IPS-20b (cell line): ENCODE measurements around the gene TRAF3.
"Not testable (repeated sequence)": the region's sequence is repeated elsewhere in the genome, so short reads cannot be mapped to it uniquely, and the experiment has no call there.

ENCODE experiments used
- H3K27ac ChIP-seq: one replicate; pipeline ENCODE4 v1.5.1; 2013; ENCODE audit warnings: low read length
- H3K27me3 ChIP-seq: 2 replicates; pipeline ENCODE4 v1.6.1; 2013; ENCODE audit warnings: mild to moderate bottlenecking, low read length, inconsistent platforms; ENCODE audit not compliant: insufficient read depth
- H3K36me3 ChIP-seq: 2 replicates; pipeline ENCODE4 v1.6.1; 2013; ENCODE audit warnings: low read depth, mild to moderate bottlenecking, inconsistent platforms, low read length, moderate library complexity; ENCODE audit not compliant: insufficient read depth
- H3K4me1 ChIP-seq: 2 replicates; pipeline ENCODE4 v1.6.1; 2013; ENCODE audit warnings: mild to moderate bottlenecking, control low read depth, inconsistent platforms, low read length, moderate library complexity; ENCODE audit not compliant: insufficient read depth
- H3K4me3 ChIP-seq: 2 replicates; pipeline ENCODE4 v1.5.1; 2013; ENCODE audit warnings: mild to moderate bottlenecking, low read length, inconsistent platforms
- H3K9ac ChIP-seq: 2 replicates; pipeline ENCODE4 v1.6.1; 2013; ENCODE audit warnings: low read depth, mild to moderate bottlenecking, inconsistent platforms, low read length, moderate library complexity
- H3K9me3 ChIP-seq: 2 replicates; pipeline ENCODE4 v1.6.1; 2013; ENCODE audit warnings: mild to moderate bottlenecking, low read depth, low read length, inconsistent platforms; ENCODE audit not compliant: insufficient read depth

Gene TRAF3

DNA sequence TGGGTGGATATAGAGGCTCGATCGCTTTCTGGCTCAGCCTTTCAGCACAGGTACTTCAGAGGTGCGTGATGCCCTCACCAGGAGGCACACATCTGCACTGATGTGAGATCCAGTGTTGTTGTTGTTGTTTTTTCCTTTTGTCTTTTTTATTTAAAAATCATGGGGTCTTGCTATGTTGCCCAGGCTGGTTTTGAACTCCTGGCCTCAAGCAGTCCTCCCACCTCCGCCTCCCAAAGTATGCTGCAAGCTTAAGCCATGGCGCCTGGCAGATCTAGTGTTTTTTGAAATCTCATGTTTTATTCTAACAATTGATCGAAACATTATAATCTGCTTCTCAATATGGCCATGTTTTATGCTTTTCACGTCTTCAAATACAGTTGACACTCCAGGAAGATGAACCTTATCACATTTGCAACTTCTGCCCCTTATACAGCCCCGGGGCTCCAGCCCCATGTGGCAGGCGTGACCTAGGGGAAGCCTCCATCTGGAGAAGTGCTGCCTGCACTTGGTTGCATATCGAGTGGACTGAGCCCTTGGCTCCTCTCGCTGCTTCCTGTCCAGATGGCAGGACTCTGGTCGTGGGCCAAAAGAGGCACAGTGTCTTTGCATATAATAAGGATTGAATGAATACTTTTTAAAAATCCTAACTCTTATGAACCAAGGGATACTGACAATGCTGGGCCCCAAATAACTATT is 71.7 kb downstream of the TRAF3 start:
- Histone ChIP-seq H3K36me3 (no peaks in the 10 kb centered on the region), H3K9ac (no peak overlapping the region), H3K27ac (no peak overlapping the region), H3K9me3 (no peaks in the 10 kb centered on the region), H3K27me3 (no peaks in the 10 kb centered on the region), H3K4me3 (no peak overlapping the region), H3K4me1 (no peaks in the 10 kb centered on the region)

DNA sequence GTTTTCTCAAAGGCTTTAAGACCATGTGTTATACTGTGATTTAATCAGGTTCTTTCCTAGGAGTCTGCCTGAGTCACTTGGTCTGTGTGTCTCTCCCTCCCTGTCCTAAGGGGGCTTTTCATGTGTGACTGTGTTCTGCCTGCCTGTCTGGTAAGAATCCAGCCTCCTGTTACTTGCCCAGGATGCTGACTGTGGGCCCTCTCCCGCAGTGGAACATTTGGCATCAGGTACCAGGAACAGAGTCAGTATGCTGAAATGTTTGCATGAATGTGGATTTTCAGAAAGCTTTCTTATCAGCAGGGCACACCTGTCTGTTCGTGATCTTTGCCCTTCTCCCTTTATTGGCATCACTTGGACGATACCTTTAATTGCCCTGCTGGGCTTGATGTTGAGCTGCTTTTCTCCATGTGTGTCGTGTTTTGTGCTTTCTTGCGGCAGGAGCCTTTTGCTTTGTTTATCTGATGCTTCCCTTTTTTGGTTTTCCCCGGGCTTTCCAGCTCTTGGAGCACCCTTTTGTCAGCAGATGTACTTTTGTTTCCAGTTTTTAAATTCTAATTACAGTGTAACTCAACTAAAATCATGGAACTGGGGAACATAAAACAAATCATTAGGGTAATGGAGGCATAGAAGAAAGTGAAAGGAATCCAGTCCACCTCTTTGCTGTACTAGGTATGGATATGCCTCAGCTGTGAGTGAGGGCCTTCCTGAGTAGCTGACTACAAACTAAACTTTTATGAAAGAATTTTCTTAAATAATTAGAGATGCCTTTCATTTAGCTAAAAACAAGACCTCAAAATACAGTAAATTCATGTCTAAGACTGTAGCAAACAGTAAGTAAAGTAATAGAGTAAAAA is 72.5 kb downstream of the TRAF3 start:
- 0 out of 2 replicates have a peak overlapping the region, but pooled peaks have one; percentile 0 for H3K9ac ChIP-seq
- no peaks in the 10 kb centered on the region for H3K27me3 ChIP-seq
- no peaks in the 10 kb centered on the region for H3K4me1 ChIP-seq
- H3K4me3 ChIP-seq: no peak overlapping the region
- no peaks in the 10 kb centered on the region for H3K9me3 ChIP-seq
- H3K27ac ChIP-seq: no peak overlapping the region
- H3K36me3 ChIP-seq: no peaks in the 10 kb centered on the region

DNA sequence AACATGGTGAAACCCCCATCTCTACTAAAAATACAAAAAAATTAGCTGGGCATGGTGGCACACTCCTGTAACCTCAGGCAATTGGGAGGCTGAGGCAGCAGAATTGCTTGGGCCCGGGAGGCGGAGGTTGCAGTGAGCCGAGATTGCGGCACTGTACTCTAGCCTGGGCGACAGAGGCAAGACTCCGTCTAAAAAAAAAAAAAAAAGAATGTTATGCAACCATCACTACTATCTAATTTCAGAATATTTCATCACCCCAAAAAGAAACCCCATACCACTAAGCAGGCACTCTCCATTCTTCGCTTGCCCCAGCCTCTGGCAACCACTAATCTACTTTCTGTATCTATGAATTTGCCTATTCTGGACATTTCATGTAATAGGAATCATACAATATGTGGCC is 76.4 kb downstream of the TRAF3 start:
- no peak overlapping the region for H3K27ac ChIP-seq
- H3K36me3 ChIP-seq: no peaks in the 10 kb centered on the region
- H3K4me1 ChIP-seq: no peaks in the 10 kb centered on the region
- H3K9me3 ChIP-seq: peaks cover 14% of the 10 kb centered on the region
- H3K9ac ChIP-seq: no peak overlapping the region
- H3K27me3 ChIP-seq: no peaks in the 10 kb centered on the region
- no peak overlapping the region for H3K4me3 ChIP-seq

DNA sequence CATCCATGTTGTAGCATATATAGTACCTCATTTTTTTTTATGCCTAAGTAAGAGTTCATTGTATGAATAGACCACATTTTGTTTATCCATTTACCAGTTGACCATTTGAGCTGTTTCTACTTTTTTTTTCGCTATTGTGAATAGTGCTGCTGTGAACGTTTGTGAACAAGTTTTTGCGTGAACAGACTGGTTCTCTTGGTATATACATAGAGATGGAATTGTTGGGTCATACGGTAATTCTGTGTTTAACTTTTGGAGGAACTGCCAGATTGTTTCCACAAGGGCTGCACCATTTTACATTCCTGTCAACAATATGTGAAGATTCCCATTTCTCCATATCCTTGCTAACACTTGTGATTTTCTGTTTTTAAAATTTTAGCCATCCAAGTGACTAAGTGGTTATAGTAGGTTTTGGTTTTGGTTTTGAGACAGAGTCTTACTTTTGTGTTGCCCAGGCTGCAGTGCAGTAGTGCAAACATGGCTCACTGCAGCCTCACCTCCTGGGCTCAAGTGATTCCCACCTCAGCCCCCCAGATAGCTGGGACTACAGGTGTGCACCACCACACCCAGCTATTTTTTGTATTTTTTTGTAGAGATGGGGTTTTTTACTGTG is 76.9 kb downstream of the TRAF3 start:
- H3K9ac ChIP-seq: no peak overlapping the region
- H3K4me3 ChIP-seq: no peak overlapping the region
- peaks cover 18% of the 10 kb centered on the region for H3K9me3 ChIP-seq
- no peaks in the 10 kb centered on the region for H3K36me3 ChIP-seq
- no peaks in the 10 kb centered on the region for H3K4me1 ChIP-seq
- H3K27me3 ChIP-seq: no peaks in the 10 kb centered on the region
- H3K27ac ChIP-seq: no peak overlapping the region

DNA sequence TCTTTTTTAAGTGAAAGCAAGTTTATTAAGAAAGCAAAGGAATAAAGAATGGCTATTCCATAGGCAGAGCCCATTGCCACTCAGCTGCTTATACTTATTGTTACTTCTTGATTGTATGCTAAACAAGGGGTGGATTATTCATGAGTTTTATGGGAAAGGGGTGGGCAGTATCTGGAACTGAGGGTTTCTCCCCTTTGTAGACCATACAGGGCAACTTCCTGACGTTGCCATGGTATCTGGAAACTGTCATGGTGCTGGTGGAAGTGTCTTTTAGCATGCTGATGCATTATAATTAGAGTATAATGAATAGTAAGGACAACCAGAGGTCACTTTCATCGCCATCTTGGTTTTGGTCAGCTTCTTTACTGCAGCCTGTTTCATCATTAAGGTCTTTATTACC is 78.9 kb downstream of the TRAF3 start:
- no peaks in the 10 kb centered on the region for H3K27me3 ChIP-seq
- H3K4me3 ChIP-seq: no peak overlapping the region
- H3K4me1 ChIP-seq: no peaks in the 10 kb centered on the region
- H3K36me3 ChIP-seq: no peaks in the 10 kb centered on the region
- no peak overlapping the region for H3K27ac ChIP-seq
- H3K9ac ChIP-seq: no peak overlapping the region
- H3K9me3 ChIP-seq: peaks cover 26% of the 10 kb centered on the region

DNA sequence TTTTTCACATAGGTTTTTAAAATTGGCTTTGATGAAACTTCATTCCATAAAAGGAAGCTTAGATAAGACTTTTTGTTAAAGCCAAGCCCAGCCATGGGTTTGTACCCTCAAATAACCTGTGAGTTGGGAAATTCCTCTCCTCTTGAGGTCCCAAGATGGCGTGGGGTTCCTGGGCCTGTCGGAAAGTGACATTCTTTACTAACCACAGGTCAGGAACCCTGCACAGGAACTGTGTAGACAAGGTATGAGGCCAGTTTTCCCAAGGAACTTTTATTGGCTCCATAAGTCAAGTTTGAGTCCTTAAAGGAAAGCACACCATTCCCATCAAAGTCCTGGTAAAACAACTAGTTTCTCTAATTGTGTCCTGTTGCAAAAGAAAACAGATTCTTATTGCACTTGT is 80.2 kb downstream of the TRAF3 start:
- H3K9ac ChIP-seq: no peak overlapping the region
- peaks cover 26% of the 10 kb centered on the region for H3K9me3 ChIP-seq
- H3K27me3 ChIP-seq: no peaks in the 10 kb centered on the region
- H3K27ac ChIP-seq: no peak overlapping the region
- H3K36me3 ChIP-seq: no peaks in the 10 kb centered on the region
- H3K4me1 ChIP-seq: no peaks in the 10 kb centered on the region
- H3K4me3 ChIP-seq: no peak overlapping the region

DNA sequence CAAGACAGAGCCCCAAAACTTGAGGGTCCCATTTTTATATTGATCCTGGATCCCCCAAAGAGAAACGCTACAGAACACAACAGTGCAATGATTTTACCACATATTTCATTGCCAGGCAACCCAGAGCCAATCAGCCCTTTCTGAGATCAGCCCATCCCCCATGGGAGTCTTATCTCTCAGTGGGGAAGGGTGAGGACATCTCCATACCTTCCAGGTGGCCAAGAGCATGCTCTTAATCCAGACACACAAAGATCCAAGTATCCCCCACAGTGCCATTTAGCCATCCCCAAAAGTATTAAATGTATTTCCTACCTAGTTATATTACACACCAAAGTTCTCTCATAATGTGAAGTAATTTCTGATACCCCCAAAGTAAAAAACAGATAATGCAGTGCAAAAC is 82.7 kb downstream of the TRAF3 start:
- no peak overlapping the region for H3K4me3 ChIP-seq
- H3K36me3 ChIP-seq: no peaks in the 10 kb centered on the region
- H3K27ac ChIP-seq: no peak overlapping the region
- peaks cover 26% of the 10 kb centered on the region for H3K9me3 ChIP-seq
- no peak overlapping the region for H3K9ac ChIP-seq
- H3K27me3 ChIP-seq: no peaks in the 10 kb centered on the region
- no peaks in the 10 kb centered on the region; the same call in 1 of the 2 replicates for H3K4me1 ChIP-seq

DNA sequence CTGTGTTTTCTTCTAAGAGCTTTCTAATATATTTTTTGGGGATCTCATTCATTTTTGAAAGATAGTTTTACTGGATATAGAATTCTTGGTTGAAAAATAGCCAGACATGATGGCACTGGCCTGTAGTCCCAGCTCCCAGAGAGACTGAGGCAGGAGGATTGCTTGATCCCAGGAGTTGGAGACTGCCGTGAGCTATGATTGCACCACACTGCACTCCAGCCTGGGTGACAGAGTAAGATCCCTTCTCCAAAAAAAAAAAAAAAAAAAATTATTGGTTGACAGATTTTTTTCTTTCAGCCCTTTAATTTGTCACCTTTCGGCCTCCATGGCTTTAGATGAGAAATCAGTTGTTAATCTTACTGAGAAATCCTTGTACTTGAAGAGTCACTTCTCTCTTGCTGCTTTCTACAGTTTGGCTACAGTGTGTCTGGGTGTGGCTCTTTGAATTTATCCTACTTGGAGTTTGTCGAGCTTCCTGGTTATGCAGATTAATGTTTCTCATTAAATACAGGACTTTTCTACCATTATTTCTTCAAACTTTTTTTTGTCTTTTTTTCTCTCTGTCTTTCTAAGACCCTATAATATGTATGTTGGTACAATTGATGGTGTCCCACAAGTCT is 85.0 kb downstream of the TRAF3 start:
- Histone ChIP-seq H3K4me3 (no peak overlapping the region), H3K27ac (no peak overlapping the region), H3K27me3 (no peaks in the 10 kb centered on the region), H3K9me3 (peaks cover 26% of the 10 kb centered on the region), H3K9ac (no peak overlapping the region), H3K4me1 (no peaks in the 10 kb centered on the region; the same call in 1 of the 2 replicates), H3K36me3 (no peaks in the 10 kb centered on the region)

DNA sequence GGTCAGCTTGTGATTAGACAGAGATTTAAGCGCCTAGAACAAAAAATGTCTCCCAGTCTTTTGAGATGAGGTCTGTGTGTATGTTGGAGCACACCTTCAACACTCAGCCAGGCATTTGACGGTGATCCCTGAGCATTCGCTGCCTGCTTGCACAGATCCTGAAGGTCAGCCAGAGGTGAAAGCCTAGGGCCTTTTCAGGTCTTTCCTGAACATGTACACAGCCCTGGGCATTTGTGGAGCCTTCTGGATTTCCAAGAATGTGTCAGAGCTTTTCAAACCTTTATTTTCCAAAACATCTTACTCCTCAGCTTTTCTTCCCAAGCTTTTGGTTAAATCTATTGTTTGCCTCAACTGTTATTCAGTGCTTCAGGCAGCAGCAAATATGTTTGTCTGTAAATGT is 86.1 kb downstream of the TRAF3 start:
- H3K4me1 ChIP-seq: no peaks in the 10 kb centered on the region; the same call in 1 of the 2 replicates
- no peaks in the 10 kb centered on the region for H3K36me3 ChIP-seq
- H3K27me3 ChIP-seq: no peaks in the 10 kb centered on the region
- peaks cover 14% of the 10 kb centered on the region for H3K9me3 ChIP-seq
- no peak overlapping the region for H3K9ac ChIP-seq
- H3K4me3 ChIP-seq: no peak overlapping the region
- H3K27ac ChIP-seq: no peak overlapping the region

DNA sequence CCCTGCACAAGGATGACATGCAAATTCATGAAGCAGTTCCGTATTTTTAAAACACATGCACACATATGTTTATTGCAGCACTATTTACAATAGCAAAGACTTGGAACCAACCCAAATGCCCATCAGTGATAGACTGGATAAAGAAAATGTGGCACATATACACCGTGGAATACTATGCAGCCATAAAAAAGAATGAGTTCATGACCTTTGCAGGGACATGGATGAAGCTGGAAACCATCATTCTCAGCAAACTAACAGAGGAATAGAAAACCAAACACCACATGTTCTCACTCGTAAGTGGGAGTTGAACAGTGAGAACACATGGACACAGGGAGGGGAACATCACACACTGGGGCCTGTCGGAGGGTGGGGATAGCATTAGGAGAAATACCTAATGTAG is 88.7 kb downstream of the TRAF3 start:
- not testable (repeated sequence) for H3K27ac ChIP-seq, H3K9me3 ChIP-seq, H3K4me1 ChIP-seq, H3K27me3 ChIP-seq, H3K4me3 ChIP-seq, H3K9ac ChIP-seq, H3K36me3 ChIP-seq

DNA sequence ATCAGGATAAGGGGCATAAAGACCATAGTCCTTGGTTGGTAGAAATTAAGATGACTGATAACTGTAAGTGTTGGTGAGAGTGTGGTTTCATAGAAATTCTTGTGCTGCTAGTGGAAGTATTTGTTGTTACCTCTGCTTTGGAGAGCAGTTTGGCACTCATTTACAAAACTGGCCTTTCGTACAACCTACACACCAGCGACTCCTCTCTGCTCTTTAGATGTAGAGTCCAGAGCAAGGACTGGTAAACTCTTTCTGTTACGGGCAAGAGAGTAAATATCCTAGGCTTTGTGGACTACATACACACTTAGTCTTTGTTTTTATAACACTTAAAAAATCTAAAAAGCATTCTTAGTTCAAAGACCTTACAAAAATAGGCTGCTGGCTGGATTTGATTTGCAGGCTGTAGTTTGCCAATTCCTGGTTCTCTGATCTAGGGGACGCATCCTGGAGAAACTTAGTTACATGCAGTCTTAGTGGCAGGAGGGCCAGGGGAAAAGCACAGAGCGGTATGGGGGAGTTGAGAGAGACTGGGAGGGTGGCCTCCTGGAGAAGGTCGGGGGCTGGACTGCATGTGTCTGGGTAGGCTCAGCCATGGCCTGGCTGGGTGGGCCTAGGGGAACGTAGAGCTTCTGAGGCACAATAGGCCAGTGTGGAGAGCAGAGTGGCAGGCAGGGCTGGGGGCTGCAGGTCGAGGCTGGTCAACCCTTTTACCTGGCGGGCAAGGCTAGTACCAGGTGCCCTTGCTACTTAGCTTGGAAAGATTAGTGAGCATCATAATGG is 89.9 kb downstream of the TRAF3 start:
- H3K27me3 ChIP-seq: no peaks in the 10 kb centered on the region
- no peak overlapping the region for H3K4me3 ChIP-seq
- no peak overlapping the region for H3K9ac ChIP-seq
- H3K27ac ChIP-seq: no peak overlapping the region
- no peaks in the 10 kb centered on the region for H3K9me3 ChIP-seq
- H3K4me1 ChIP-seq: no peaks in the 10 kb centered on the region; the same call in 1 of the 2 replicates
- H3K36me3 ChIP-seq: no peaks in the 10 kb centered on the region
